Measurements from ENCODE around the gene RSPH6A.
"Not testable (repeated sequence)": the region's sequence is repeated elsewhere in the genome, so short reads cannot be mapped to it uniquely, and the experiment has no call there.

Gene RSPH6A

GRCh38 chr19:45766869-45767346 is 48.2 kb downstream of the RSPH6A start:
- DNase-seq (ENCODE audit: low read depth in 2 of 2), result no peak

- DNase-seq (ENCODE audit: low read depth in 2 of 2), result no peak
Observed at GRCh38 chr19:45766296-45766868, 48.7 kb downstream of the RSPH6A start.

GRCh38 chr19:45765702-45766295 is 49.3 kb downstream of the RSPH6A start:
- no peak for DNase-seq (ENCODE audit: low read depth in 2 of 2)

- no peak for DNase-seq (ENCODE audit: low read depth in 2 of 2)
Observed at GRCh38 chr19:45764945-45765701, 50.0 kb downstream of the RSPH6A start.

- no peak for DNase-seq (ENCODE audit: low read depth in 2 of 2)
Observed at GRCh38 chr19:45764475-45764874, 50.6 kb downstream of the RSPH6A start.

GRCh38 chr19:45763691-45764294 is 51.3 kb downstream of the RSPH6A start:
- no peak for DNase-seq (ENCODE audit: low read depth in 2 of 2)

DNA sequence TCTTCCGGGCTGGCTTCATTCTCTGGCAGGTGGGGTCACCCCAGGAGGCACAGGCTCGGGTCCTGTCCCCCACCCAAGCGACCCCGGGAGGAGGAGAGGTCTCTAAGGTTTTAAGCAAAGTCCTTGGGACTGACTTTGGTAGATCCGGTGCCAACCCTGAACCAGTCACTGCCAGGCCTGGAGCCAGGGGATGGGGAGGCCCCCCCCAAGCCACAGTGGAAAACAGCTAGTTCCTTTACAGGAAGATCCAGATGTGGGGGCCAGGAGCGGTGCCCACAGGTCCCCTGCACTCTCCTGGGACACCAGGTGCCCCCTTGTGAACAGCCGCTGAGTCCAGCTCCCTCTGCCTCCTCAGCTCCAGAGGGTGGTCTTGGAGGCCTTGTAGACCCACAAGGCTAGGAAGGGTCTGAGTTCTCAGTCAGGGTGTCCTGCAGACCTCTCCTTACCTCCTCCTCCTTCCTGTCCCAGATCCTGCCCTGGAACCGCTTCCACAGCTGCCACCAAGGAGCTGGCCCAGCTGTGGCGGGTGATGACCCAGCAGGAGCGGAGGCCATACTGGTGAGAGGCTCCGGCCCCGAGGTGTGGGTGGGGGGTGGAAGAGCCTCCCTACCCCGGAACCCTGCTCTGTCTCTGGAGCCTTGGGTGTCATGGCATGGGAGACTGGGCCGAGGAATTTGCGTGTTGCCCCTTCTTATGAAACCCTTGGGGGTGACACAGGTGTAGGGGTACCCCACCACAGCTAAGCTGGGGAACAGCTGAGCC is 52.1 kb downstream of the RSPH6A start:
- DNase-seq (ENCODE audit: low read depth in 2 of 2), result no peak

DNA sequence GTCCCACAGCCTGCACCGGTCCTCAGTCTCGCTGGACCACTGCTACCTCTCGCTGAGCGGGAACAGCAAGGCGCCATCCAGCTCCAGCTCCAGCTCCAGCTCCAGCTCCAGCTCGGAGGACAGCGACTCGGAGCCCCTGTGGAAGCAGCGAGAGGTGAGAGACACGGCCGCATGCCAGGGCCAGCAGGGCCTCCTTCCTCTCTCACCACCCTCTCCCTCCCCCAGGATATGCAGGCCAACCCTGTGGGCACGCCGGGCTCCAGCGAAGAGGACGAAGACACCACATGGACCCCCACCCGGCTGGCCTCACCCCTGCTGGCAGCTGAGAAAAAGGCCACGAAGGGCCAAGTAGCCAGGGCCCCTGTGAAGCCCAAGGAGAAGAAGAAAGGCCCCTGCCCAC is 53.4 kb downstream of the RSPH6A start:
- DNase-seq (ENCODE audit: low read depth in 2 of 2), result no peak

DNA sequence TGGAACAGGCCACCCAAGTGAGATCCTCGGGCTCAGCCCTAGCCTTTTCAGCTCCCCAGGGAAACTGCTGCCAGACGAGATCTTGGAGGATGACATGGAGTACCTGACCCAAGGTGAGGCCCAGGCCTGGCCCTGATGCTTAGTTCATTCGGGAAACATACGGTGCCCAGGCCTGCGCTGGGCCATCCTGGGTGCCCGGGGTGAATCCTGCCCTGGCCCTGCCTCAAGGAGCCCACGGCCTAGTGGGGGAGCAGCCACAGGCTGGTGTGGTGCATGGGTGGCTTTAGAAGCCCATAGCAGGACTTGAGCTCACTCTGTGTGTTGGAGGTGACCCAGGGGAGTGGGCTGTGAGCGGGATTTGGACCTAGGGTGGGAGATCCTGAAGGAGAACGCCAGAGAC is 56.2 kb downstream of the RSPH6A start:
- DNase-seq (ENCODE audit: low read depth in 2 of 2), result no peak

- no peak for DNase-seq (ENCODE audit: low read depth in 2 of 2)
Observed at GRCh38 chr19:45757695-45758094, 57.4 kb downstream of the RSPH6A start.

DNA sequence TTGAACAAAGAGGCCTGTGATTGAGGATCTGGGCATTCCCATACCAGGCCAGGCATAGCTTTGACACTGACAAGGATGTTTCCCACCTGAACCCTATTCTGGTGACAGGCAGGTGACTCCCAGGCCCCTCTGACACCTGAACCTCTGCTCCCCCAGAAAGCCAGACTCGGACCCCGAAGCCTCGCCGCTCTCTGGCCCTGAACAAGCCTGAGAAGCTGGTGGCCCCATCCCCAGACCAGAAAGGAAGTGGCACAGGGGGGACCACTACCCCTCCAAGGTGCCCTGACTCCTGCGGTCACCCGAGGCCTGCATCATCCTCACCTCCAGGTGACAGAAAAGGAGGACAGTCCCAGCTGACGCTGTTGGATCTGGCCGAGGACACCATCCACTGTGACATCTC is 60.8 kb downstream of the RSPH6A start:
- no peak for DNase-seq (ENCODE audit: low read depth in 2 of 2)

GRCh38 chr19:45753548-45753947 is 61.6 kb downstream of the RSPH6A start:
- DNase-seq (ENCODE audit: low read depth in 2 of 2), result no peak

- no peak for DNase-seq (ENCODE audit: low read depth in 2 of 2)
Observed at GRCh38 chr19:45752639-45753038, 62.5 kb downstream of the RSPH6A start.

DNA sequence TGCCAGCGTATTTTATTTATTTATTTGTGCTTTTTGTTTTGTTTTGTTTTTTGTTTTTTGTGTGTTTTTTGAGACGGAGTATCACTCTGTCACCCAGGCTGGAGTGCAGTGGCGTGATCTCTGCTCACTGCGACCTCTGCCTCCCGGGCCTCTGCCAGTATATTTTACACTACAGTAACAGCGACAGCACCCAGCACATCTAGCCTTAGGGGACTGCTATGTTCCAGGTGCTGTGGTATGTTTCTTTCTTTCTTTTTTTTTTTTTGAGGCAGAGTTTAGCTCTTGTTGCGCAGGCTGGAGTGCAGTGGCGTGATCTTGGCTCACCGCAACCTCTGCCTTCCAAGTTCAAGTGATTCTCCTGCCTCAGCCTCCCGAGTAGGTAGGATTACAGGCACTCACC is 63.6 kb downstream of the RSPH6A start:
- not testable (repeated sequence) for DNase-seq (ENCODE audit: low read depth in 2 of 2)

GRCh38 chr19:45747513-45747912 is 67.6 kb downstream of the RSPH6A start:
- DNase-seq (ENCODE audit: low read depth in 2 of 2), result no peak

GRCh38 chr19:45746866-45747265 is 68.2 kb downstream of the RSPH6A start:
- no peak for DNase-seq (ENCODE audit: low read depth in 2 of 2)

Measured in stimulated activated CD4-positive, alpha-beta T cell treated with anti-CD3 and anti-CD28 coated beads, Interleukin-4, amount 100 ng/mL, for 48 hours (primary cell).